ENCODE results near the gene SH2D7.
A peak's percentile ranks its signal among the peaks of the same experiment; 100 is the strongest.

Gene SH2D7

GRCh38 chr15:78129077-78129750, 36.9 kb downstream of the SH2D7 start:
- in situ Hi-C loops (cut with MboI; ENCODE audit: low sequenced_read_pairs, unreplicated experiment), result no loop called here
- TF ChIP-seq, protein P1, sequence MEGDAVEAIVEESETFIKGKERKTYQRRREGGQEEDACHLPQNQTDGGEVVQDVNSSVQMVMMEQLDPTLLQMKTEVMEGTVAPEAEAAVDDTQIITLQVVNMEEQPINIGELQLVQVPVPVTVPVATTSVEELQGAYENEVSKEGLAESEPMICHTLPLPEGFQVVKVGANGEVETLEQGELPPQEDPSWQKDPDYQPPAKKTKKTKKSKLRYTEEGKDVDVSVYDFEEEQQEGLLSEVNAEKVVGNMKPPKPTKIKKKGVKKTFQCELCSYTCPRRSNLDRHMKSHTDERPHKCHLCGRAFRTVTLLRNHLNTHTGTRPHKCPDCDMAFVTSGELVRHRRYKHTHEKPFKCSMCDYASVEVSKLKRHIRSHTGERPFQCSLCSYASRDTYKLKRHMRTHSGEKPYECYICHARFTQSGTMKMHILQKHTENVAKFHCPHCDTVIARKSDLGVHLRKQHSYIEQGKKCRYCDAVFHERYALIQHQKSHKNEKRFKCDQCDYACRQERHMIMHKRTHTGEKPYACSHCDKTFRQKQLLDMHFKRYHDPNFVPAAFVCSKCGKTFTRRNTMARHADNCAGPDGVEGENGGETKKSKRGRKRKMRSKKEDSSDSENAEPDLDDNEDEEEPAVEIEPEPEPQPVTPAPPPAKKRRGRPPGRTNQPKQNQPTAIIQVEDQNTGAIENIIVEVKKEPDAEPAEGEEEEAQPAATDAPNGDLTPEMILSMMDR (IDR thresholded peaks at IDR 0.05; ENCODE audit: borderline replicate concordance, control extremely low read depth, extremely low read depth, insufficient read depth, missing control alignments), result no peak
- no peak for DNase-seq (ENCODE audit: low spot score)

DNA sequence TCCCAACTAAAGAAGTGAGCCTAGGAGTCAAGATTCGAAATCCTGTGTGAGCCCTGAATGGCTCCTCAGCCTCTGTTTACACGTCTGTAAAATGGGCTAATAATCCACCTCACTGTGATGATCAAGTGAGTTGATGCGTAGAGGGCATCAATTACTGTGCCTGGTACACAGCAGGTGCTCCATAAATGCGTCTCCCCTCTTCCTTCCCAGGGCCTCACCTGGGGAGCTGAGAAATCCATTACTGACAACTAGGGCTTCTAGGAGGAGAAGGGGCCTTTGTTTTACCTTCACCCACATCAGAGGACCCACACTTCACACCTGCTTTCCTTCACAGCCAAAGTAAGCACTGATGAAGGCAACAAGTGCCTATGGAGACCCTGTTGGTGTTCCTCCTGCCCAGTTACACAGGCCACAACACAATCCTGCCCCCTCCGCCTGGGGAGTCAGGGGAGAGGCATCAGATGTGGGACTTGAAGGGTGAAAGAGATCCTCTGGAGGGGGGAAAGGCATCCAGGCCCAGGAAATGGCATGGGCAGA, 37.5 kb downstream of the SH2D7 start:
- no peak for DNase-seq (ENCODE audit: low spot score)
- TF ChIP-seq, protein P1 (IDR thresholded peaks at IDR 0.05; ENCODE audit: borderline replicate concordance, control extremely low read depth, extremely low read depth, insufficient read depth, missing control alignments), result no peak
- in situ Hi-C loops (cut with MboI; ENCODE audit: low sequenced_read_pairs, unreplicated experiment), result loop anchor here (10.0 kb wide), 1 partner anchor 65 kb away; no protein-coding TSS in a partner anchor

DNA sequence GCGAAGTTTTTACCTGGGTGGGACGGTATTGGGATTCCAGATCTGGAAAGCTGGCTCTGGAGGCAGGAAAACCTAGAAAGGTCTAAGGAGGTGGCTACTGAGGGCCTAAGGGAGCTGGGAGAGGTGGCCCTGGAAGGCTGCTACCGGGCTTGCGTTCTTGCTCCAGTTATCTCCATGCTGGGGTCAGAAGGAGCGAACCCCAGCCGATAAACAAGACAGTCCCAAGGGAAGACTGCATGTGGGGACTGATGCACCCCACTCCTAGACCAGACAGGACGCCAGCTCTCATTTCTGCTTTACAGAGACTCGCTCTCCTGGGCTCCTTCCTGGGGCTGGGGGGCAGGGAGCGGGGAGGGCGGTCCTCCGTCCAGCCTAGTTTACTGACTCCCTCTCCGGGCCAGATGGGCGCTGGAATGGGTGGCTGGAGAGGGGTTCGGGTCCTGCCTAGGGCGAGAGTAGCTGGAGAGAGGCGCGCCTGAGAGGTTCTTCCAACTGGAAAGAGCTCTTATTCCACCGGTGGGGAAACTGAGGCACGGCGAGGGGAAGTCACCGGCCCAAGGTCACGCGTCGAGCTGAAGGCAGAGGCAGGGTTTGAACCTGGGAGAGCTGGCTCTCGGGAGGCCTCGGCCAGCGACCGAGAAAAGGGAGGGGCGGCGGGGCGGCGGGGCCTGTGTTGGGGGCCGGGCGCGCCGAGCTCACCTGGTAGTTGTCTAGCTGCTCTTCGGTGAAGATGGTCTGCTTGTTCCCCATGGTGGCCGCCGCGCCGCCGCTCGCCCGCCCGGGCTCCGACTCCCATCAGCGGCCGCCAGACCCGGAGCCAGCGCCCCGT, 38.3 kb downstream of the SH2D7 start:
- DNase-seq (ENCODE audit: low spot score), result no peak
- in situ Hi-C loops (cut with MboI; ENCODE audit: low sequenced_read_pairs, unreplicated experiment), result loop anchor here (10.0 kb wide), 1 partner anchor 64 kb away; no protein-coding TSS in a partner anchor

GRCh38 chr15:78131295-78132061, 39.1 kb downstream of the SH2D7 start, which contains the start of gene CIB2:
Gene CIB2, minus strand, starts transcription at chr15:78131445. Its CDS starts 230 bp downstream, at chr15:78131215.
- TF ChIP-seq, protein P1 (IDR thresholded peaks at IDR 0.05; ENCODE audit: borderline replicate concordance, control extremely low read depth, extremely low read depth, insufficient read depth, missing control alignments), result peak; percentile 86
- peak; percentile 96 for DNase-seq (ENCODE audit: low spot score)
- in situ Hi-C loops (cut with MboI; ENCODE audit: low sequenced_read_pairs, unreplicated experiment), result loop anchor here (10.0 kb wide), 1 partner anchor 63 kb away; no protein-coding TSS in a partner anchor

More for the DNA sequence above, 38.3 kb downstream of the SH2D7 start:
- TF ChIP-seq, protein P1 (IDR thresholded peaks at IDR 0.05; ENCODE audit: borderline replicate concordance, control extremely low read depth, extremely low read depth, insufficient read depth, missing control alignments), result no peak

- in situ Hi-C loops (cut with MboI; ENCODE audit: low sequenced_read_pairs, unreplicated experiment), result loop anchor here (10.0 kb wide), 1 partner anchor 61 kb away; no protein-coding TSS in a partner anchor
- DNase-seq (ENCODE audit: low spot score), result no peak
- TF ChIP-seq, protein P1 (IDR thresholded peaks at IDR 0.05; ENCODE audit: borderline replicate concordance, control extremely low read depth, extremely low read depth, insufficient read depth, missing control alignments), result no peak
Observed at GRCh38 chr15:78133801-78134200, 41.4 kb downstream of the SH2D7 start.
